Sigmoid colon (tissue), 4 donors: ENCODE measurements around the gene KCNIP3.

Source experiments
- POLR2A ChIP-seq, 2 donors: fragments of 450-650 bp; IDR thresholded peaks; one replicate each; pipeline ENCODE4 v1.6.1; 2016; ENCODE audit warnings: antibody characterized with exemption in 2 of 2, mild to moderate bottlenecking in 2 of 2, moderate library complexity in 2 of 2
- POLR2AphosphoS5 ChIP-seq, 4 donors: sonication (generic); formaldehyde crosslinking; IDR thresholded peaks; one replicate each; pipeline ENCODE4 v1.6.1; 2017; ENCODE audit warnings: antibody characterized with exemption in 4 of 4
- TF ChIP-seq, protein P1 (sequence below), 4 experiments: fragments of 450-650 bp in 3 of 4; fragments of 200-600 bp in 1 of 4; IDR thresholded peaks; one replicate each; pipeline ENCODE4 v1.5.1; 2016 to 2019; ENCODE audit warnings: antibody characterized with exemption in 4 of 4, mild to moderate bottlenecking in 3 of 4, moderate library complexity in 2 of 4

- TF ChIP-seq, protein P1, sequence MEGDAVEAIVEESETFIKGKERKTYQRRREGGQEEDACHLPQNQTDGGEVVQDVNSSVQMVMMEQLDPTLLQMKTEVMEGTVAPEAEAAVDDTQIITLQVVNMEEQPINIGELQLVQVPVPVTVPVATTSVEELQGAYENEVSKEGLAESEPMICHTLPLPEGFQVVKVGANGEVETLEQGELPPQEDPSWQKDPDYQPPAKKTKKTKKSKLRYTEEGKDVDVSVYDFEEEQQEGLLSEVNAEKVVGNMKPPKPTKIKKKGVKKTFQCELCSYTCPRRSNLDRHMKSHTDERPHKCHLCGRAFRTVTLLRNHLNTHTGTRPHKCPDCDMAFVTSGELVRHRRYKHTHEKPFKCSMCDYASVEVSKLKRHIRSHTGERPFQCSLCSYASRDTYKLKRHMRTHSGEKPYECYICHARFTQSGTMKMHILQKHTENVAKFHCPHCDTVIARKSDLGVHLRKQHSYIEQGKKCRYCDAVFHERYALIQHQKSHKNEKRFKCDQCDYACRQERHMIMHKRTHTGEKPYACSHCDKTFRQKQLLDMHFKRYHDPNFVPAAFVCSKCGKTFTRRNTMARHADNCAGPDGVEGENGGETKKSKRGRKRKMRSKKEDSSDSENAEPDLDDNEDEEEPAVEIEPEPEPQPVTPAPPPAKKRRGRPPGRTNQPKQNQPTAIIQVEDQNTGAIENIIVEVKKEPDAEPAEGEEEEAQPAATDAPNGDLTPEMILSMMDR (IDR thresholded peaks at IDR 0.05) = no peak
- no peak for TF ChIP-seq POLR2A (IDR thresholded peaks at IDR 0.05)
- no peak for TF ChIP-seq POLR2AphosphoS5 (IDR thresholded peaks at IDR 0.05)
Measured at GRCh38 chr2:95289253-95289652, 7.9 kb upstream of the KCNIP3 start.
